ENCODE results near the gene EEF1AKMT2.

- TF ChIP-seq TAF1 (IDR thresholded peaks at IDR 0.05; ENCODE audit: borderline replicate concordance, low read depth, low read length) = no peak
- no peak for TF ChIP-seq FOXM1 (IDR thresholded peaks at IDR 0.05; ENCODE audit: low read depth)
- TF ChIP-seq CTCF (IDR thresholded peaks at IDR 0.05) = no peak
- no peak for TF ChIP-seq EP300 (IDR thresholded peaks at IDR 0.05; ENCODE audit: borderline replicate concordance in 1 of 2, low read depth in 1 of 2, low read length in 1 of 2)
- no peak for TF ChIP-seq POLR2AphosphoS5 (IDR thresholded peaks at IDR 0.05; ENCODE audit: low read depth, low read length)
- no peak for TF ChIP-seq GABPA (IDR thresholded peaks at IDR 0.05; ENCODE audit: low read depth)
- no peak for TF ChIP-seq REST (IDR thresholded peaks at IDR 0.05; ENCODE audit: low read depth, low read length)
- no peak for TF ChIP-seq CHD2 (IDR thresholded peaks at IDR 0.05; ENCODE audit: low read length, partially characterized antibody)
- no peak for TF ChIP-seq USF2 (IDR thresholded peaks at IDR 0.05; ENCODE audit: borderline replicate concordance, low read depth, low read length)
- TF ChIP-seq ELF1 (IDR thresholded peaks at IDR 0.05) = no peak
- TF ChIP-seq NRF1 (IDR thresholded peaks at IDR 0.05; ENCODE audit: low read depth, low read length) = no peak
- no peak for TF ChIP-seq MXI1 (IDR thresholded peaks at IDR 0.05; ENCODE audit: low read depth, low read length)
- no peak for TF ChIP-seq RFX5 (IDR thresholded peaks at IDR 0.05; ENCODE audit: low read length)
- no peak for TF ChIP-seq TCF12 (IDR thresholded peaks at IDR 0.05)
Measured at GRCh38 chr10:124754227-124754626, 37.5 kb downstream of the EEF1AKMT2 start.

Data from SK-N-SH (cell line).